Activated CD4-positive, alpha-beta T cell treated with anti-CD3 and anti-CD28 coated beads for 36 hours (primary cell): ENCODE data around the gene RTP3. TPM values are rescaled to one million over a fixed set of nuclear protein-coding genes. Genes with fewer than 3 reads are reported as not detected.
"Not testable (repeated sequence)": the region's sequence is repeated elsewhere in the genome, so short reads cannot be mapped to it uniquely, and the experiment has no call there.

Experiments
- ATAC-seq: fragments of 200-7000 bp; cut with Tn5 transposase; one replicate; pipeline ENCODE4 v1.10.0; 2021; ENCODE audit warnings: mild to moderate bottlenecking, moderate library complexity
- CTCF ChIA-PET: fragments of 350-600 bp; sonication (Branson Sonifier 250); formaldehyde crosslinking; loops from one replicate; lab custom pipeline; 2021; ENCODE audit warnings: antibody characterized with exemption; lab: Charles Lee
- POLR2A ChIA-PET: fragments of 350-600 bp; sonication (Branson Sonifier 250); formaldehyde crosslinking; loops from one replicate; lab custom pipeline; 2021; ENCODE audit warnings: antibody characterized with exemption, inconsistent platforms; lab: Charles Lee
- DNase-seq: peaks from one replicate; pipeline ENCODE4 v3.0.0-alpha.2; 2020
- H3K27ac Mint-ChIP-seq: one replicate; pipeline ENCODE4 v1.8.0; 2021; ENCODE audit warnings: mixed read lengths
- H3K27me3 Mint-ChIP-seq: one replicate; pipeline ENCODE4 v1.8.0; 2021; ENCODE audit warnings: mixed read lengths
- H3K36me3 Mint-ChIP-seq: one replicate; pipeline ENCODE4 v1.8.0; 2021; ENCODE audit warnings: low read depth, mixed read lengths
- H3K4me1 Mint-ChIP-seq: one replicate; pipeline ENCODE4 v1.8.0; 2021; ENCODE audit warnings: mixed read lengths
- H3K4me3 Mint-ChIP-seq: one replicate; pipeline ENCODE4 v1.8.0; 2021; ENCODE audit warnings: mild to moderate bottlenecking, moderate library complexity, mixed read lengths
- H3K9me3 Mint-ChIP-seq: one replicate; pipeline ENCODE4 v1.8.0; 2021; ENCODE audit warnings: low read depth, mixed read lengths
- intact Hi-C, 2 experiments: fragments of 100-400 bp; cut with DNase I in 1 of 2; cut with micrococcal nuclease in 1 of 2; formaldehyde crosslinking; loops; one replicate each; pipeline versions ENCODE4 v1.14.2 to v1.15.1; 2022 to 2024; cut with DNase I, micrococcal nuclease
- total RNA-seq, 2 experiments: library from RNA; stranded (reverse); gene quantifications; one replicate each; pipeline ENCODE4 v1.2.3, GENCODE V29; 2021

Gene RTP3
- total RNA-seq, 2 experiments from 2014 or later = not detected

DNA sequence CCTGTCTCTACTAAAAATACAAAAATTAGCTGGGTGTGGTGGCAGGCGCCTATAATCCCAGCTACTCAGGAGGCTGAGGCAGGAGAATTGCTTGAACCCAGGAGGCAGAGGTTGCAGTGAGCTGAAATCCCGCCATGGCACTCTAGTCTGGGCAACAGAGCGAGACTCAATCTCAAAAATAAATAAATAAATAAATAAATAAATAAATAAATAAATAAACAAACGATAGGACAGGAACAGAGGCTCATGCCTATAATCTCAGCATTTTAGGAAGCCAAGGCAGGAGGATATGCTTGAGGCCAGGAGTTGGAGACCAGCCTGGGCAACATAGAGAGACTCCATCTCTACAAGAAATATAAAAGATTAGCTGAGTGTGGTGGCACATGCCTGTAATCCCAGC, 24.4 kb downstream of the RTP3 start:
- H3K4me3 Mint-ChIP-seq, H3K36me3 Mint-ChIP-seq, POLR2A ChIA-PET, DNase-seq, intact Hi-C loops, H3K27ac Mint-ChIP-seq, ATAC-seq, H3K27me3 Mint-ChIP-seq, H3K4me1 Mint-ChIP-seq, H3K9me3 Mint-ChIP-seq: not testable (repeated sequence)
- CTCF ChIA-PET = interaction anchor here (1.0 to 1.6 kb wide), 2 partner anchors 15 to 19 kb away, joined by 3 read pairs; no protein-coding TSS in a partner anchor

DNA sequence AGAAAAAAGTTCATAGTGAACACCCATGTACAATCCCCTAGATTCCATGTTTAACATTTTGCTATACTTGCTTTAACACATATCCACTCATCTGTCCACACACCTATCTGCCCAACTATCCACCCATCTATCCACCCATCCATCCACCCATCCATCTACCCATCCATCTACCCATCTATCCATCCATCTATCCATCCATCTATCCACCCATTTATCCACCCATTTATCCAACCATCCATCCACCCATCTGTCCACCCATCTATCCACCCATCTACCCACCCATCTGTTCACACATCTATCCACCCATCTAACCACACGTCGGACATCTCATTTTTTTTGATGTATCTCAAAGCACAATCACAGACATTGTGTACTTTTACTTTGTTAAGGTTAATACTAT, 25.8 kb downstream of the RTP3 start:
- CTCF ChIA-PET = no interaction called here
- POLR2A ChIA-PET = no interaction called here

DNA sequence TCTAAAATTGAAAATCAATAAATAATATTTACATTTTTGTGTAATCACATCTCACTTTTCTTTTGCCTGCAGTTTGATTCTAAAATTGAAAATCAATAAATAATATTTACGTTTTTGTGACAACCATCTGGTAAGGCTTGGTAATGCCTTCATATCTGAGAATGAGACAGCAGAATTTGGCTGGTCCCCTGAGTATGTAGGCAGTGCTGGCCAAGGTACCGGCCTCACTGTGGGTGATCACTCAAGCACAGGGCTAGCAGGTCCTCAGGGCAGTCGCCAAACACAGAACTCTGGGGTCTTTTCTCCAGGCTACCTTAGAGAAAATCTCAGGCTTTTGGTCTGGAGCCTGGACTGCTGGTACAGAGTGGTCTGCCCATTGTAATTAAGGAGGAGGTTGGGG, 26.2 kb downstream of the RTP3 start:
- no peaks in the 10 kb centered on the region for H3K9me3 Mint-ChIP-seq
- intact Hi-C loops = no loop called here
- H3K36me3 Mint-ChIP-seq = no peaks in the 10 kb centered on the region
- DNase-seq (no peak), ATAC-seq (no peak)
- H3K27me3 Mint-ChIP-seq = no peaks in the 10 kb centered on the region
- no peaks in the 10 kb centered on the region for H3K4me1 Mint-ChIP-seq
- no peak overlapping the region for H3K27ac Mint-ChIP-seq
- H3K4me3 Mint-ChIP-seq = no peak overlapping the region
- ChIA-PET CTCF (no interaction called here), POLR2A (no interaction called here)

More for the DNA sequence above, 25.8 kb downstream of the RTP3 start:
- no peaks in the 10 kb centered on the region for H3K36me3 Mint-ChIP-seq
- no peaks in the 10 kb centered on the region for H3K9me3 Mint-ChIP-seq
- no peaks in the 10 kb centered on the region for H3K27me3 Mint-ChIP-seq
- H3K4me3 Mint-ChIP-seq = no peak overlapping the region
- ATAC-seq (no peak), DNase-seq (no peak)
- H3K27ac Mint-ChIP-seq = no peak overlapping the region
- no peaks in the 10 kb centered on the region for H3K4me1 Mint-ChIP-seq
- intact Hi-C loops = no loop called here

DNA sequence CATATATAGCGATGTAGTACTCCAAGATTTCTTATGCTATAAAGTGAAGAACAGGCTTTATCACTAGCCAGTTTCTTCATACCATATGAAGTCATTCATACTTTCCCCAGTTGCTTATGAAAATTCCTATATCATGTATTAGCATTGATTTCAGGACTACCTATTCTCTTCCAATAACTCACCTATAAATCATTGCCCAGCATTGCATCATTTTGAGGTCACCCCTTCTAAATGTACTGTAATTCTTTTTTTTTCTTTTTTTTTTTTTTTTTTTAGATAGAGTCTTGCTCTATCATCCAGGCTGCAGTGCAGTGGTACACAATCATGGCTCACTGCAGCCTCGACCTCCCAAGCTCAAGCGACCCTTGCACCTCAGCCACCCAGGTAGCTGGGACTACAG, 27.1 kb downstream of the RTP3 start:
- no peaks in the 10 kb centered on the region for H3K36me3 Mint-ChIP-seq
- ChIA-PET POLR2A (no interaction called here), CTCF (interaction anchor here (1.5 kb wide), 1 partner anchor 37 kb away, joined by 5 read pairs; no protein-coding TSS in a partner anchor)
- H3K9me3 Mint-ChIP-seq = no peaks in the 10 kb centered on the region
- intact Hi-C loops = no loop called here
- H3K27ac Mint-ChIP-seq = no peak overlapping the region
- no peak overlapping the region for H3K4me3 Mint-ChIP-seq
- DNase-seq (no peak), ATAC-seq (no peak)
- no peaks in the 10 kb centered on the region for H3K27me3 Mint-ChIP-seq
- no peaks in the 10 kb centered on the region for H3K4me1 Mint-ChIP-seq

DNA sequence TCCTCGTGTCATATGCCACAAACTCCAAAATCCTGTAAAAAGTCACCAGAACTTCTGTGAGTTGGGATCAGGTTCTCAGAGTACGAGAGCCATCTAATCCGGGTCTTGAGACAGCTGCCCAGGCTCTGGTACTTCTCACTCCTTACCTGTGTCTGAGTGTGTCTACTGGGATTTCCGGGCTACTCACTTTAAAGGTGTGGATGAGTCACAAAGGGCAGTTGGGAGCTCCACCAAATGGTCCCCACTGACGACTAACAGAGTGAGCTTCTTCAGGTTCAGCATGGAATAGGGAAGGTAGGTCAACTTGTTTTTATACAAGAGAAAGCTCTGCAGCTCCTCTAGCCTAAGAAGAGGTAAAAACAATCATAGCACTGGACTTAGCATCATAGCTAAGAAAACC, 29.5 kb downstream of the RTP3 start:
- Mint-ChIP-seq H3K27me3 (no peaks in the 10 kb centered on the region), H3K36me3 (no peaks in the 10 kb centered on the region), H3K4me1 (no peaks in the 10 kb centered on the region), H3K4me3 (no peak overlapping the region), H3K9me3 (no peaks in the 10 kb centered on the region), H3K27ac (no peak overlapping the region)
- no peak for ATAC-seq
- CTCF ChIA-PET = interaction anchor here (0.6 to 0.9 kb wide), 3 partner anchors 13 to 103 kb away, joined by 3 to 4 read pairs (median 3); no protein-coding TSS in a partner anchor
- intact Hi-C loops = no loop called here
- DNase-seq = no peak
- POLR2A ChIA-PET = no interaction called here

DNA sequence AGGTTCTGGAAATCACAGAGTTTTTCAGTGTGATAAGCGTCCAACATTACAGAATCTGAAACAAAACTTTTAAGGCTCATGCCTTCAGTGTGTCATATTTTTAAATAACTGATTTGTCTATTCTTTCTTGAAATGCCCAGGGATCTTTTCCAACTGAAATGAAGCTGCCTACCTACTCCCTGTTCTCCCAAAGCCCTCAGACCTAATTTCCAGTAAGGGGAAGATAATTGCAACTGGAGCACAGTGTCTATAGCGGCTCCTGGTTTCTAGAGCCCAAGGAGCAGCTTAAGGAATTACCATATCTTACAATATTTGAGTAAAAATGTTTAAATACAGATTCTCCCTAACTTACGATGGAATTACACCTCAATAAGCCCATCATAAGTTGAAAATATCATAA, 35.3 kb downstream of the RTP3 start:
- Mint-ChIP-seq H3K4me1 (peaks cover 26% of the 10 kb centered on the region), H3K27ac (no peak overlapping the region), H3K9me3 (no peaks in the 10 kb centered on the region), H3K27me3 (no peaks in the 10 kb centered on the region), H3K4me3 (no peak overlapping the region), H3K36me3 (no peaks in the 10 kb centered on the region)
- intact Hi-C loops = no loop called here
- CTCF ChIA-PET = interaction anchor here (1.3 kb wide), 1 partner anchor 44 kb away, joined by 7 read pairs; no protein-coding TSS in a partner anchor
- ATAC-seq (no peak), DNase-seq (no peak)
- POLR2A ChIA-PET = no interaction called here

DNA sequence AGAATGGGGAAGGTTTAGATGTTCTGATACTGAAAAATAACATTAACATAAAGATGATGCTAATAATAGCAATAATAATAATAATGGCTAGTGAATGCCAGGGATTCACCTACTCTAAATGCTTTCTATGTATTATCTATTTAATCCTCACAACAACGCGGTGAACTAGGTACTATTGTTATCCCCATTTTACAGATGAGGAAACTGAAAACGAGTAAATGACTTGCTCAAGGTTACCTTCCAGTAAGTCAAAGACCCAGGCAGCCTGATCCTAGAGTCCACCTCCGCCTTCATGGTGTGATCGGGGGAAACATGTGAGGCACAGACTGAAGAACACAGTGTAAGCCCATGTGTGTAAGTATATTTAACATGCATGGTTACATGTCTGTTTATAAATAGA, 38.0 kb downstream of the RTP3 start:
- Mint-ChIP-seq H3K9me3 (no peaks in the 10 kb centered on the region), H3K36me3 (no peaks in the 10 kb centered on the region), H3K4me1 (peaks cover 50% of the 10 kb centered on the region), H3K4me3 (no peak overlapping the region), H3K27me3 (no peaks in the 10 kb centered on the region), H3K27ac (no peak overlapping the region)
- no peak for DNase-seq
- ChIA-PET CTCF (no interaction called here), POLR2A (no interaction called here)
- intact Hi-C loops = loop anchor here (5.0 kb wide), 3 partner anchors 33 to 558 kb away; no protein-coding TSS in a partner anchor
- ATAC-seq = no peak

DNA sequence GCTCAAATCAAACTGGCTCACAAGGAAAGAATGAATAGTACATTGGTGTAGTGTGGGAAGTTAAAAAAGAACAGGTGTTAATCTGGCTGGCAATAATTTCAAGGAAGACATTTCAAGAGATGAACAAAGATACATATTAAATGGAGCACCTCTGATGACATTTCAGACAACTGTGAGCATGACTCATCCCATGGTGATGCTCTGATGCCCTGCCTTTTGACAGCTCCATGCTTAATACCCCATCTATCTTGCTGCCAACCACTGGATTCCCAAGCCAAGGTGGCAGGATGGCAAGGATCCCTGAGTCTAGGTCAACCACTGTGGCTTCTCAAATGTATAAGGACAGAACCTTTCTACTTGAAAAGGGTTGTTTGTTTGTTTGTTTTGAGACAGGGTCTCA, 39.0 kb downstream of the RTP3 start:
- ATAC-seq (no peak), DNase-seq (no peak)
- no peaks in the 10 kb centered on the region for H3K36me3 Mint-ChIP-seq
- ChIA-PET CTCF (interaction anchor here (1.0 kb wide), 1 partner anchor 48 kb away, joined by 7 read pairs; no protein-coding TSS in a partner anchor), POLR2A (no interaction called here)
- H3K4me1 Mint-ChIP-seq = peaks cover 53% of the 10 kb centered on the region
- intact Hi-C loops = loop anchor here (5.0 kb wide), 3 partner anchors 34 to 559 kb away; no protein-coding TSS in a partner anchor
- H3K9me3 Mint-ChIP-seq = no peaks in the 10 kb centered on the region
- no peaks in the 10 kb centered on the region for H3K27me3 Mint-ChIP-seq
- no peak overlapping the region for H3K27ac Mint-ChIP-seq
- H3K4me3 Mint-ChIP-seq = no peak overlapping the region

DNA sequence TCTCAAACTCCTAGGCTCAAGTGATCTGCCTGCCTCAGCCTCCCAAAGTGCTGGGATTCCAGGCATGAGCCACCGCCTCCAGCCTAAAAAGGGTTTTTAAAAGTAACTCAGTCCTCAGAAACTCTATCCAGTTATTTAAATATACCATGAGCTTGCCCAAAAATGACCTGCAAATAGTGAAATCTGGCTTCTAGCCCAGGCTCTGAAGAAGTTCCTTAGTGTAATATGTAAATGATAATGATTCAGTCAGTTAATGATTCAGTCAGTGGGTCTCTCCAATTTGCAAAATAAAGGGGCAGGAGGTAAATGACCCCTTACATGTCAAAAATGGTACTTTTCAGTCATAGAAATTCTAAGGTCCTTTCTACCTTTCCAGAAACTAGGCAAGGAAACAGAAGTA, 39.5 kb downstream of the RTP3 start:
- no peak overlapping the region for H3K4me3 Mint-ChIP-seq
- DNase-seq (no peak), ATAC-seq (no peak)
- intact Hi-C loops = loop anchor here (5.0 kb wide), 3 partner anchors 35 to 560 kb away; no protein-coding TSS in a partner anchor
- peaks cover 59% of the 10 kb centered on the region for H3K4me1 Mint-ChIP-seq
- no peaks in the 10 kb centered on the region for H3K36me3 Mint-ChIP-seq
- no peaks in the 10 kb centered on the region for H3K27me3 Mint-ChIP-seq
- H3K27ac Mint-ChIP-seq = no peak overlapping the region
- no peaks in the 10 kb centered on the region for H3K9me3 Mint-ChIP-seq
- POLR2A ChIA-PET = no interaction called here
- CTCF ChIA-PET = interaction anchor here (1.0 kb wide), 2 partner anchors 15 to 49 kb away, joined by 3 to 7 read pairs; no protein-coding TSS in a partner anchor

DNA sequence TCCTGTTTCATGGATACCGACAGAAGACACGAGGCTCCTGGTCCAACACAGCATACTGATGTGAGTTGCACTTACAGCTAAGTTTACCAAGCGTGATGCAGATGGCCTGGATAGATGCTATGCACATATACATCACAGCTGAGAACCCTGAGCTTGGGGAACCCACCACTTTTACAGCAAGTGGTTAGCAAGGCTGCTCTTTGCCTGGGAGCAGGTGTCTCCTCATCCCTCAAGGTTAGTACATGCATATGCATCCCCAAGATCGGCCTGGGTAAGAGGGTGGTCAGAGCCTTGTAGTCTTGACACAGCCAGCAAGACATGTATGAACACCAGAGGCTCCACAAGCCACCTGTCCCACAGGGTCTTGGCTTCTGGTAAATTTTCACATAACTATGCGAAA, 40.0 kb downstream of the RTP3 start:
- H3K27me3 Mint-ChIP-seq = no peaks in the 10 kb centered on the region
- H3K27ac Mint-ChIP-seq = peak overlapping the region; percentile 47
- no peaks in the 10 kb centered on the region for H3K36me3 Mint-ChIP-seq
- intact Hi-C loops = loop anchor here (2.0 to 5.0 kb wide), 4 partner anchors 35 to 560 kb away; no protein-coding TSS in a partner anchor
- POLR2A ChIA-PET = no interaction called here
- CTCF ChIA-PET = interaction anchor here (1.0 to 2.5 kb wide), 3 partner anchors 15 to 49 kb away, joined by 3 to 25 read pairs (median 7); no protein-coding TSS in a partner anchor
- H3K9me3 Mint-ChIP-seq = no peaks in the 10 kb centered on the region
- ATAC-seq = no peak
- H3K4me1 Mint-ChIP-seq = peaks cover 62% of the 10 kb centered on the region
- H3K4me3 Mint-ChIP-seq = peak overlapping the region; percentile 54
- DNase-seq = no peak

DNA sequence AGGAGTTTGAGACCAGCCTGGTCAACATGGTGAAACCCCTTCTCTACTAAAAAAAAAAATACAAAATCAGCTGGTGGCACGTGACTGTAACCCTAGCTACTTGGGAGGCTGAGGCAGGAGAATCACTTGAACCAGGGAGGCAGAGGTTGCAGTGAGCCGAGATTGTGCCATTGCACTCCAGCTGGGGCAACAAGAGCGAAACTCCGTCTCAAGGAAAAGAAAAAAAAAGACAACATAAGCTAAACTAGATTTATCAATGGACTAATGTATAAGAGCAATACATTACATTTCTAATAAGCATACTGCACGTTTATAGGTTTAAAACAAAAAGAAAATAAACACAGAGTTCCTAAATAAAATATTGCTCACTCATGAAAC, 40.6 kb downstream of the RTP3 start:
- not testable (repeated sequence) for H3K27me3 Mint-ChIP-seq, ATAC-seq, H3K36me3 Mint-ChIP-seq, H3K9me3 Mint-ChIP-seq, DNase-seq
- Mint-ChIP-seq H3K4me3 (peak overlapping the region; percentile 54), H3K27ac (peak overlapping the region; percentile 83), H3K4me1 (peaks cover 60% of the 10 kb centered on the region)
- ChIA-PET CTCF (interaction anchor here (0.9 to 2.5 kb wide), 5 partner anchors 9 to 91 kb away, joined by 3 to 25 read pairs (median 4); no protein-coding TSS in a partner anchor), POLR2A (interaction anchor here (0.9 to 1.0 kb wide), 2 partner anchors 23 to 169 kb away, joined by 3 read pairs; no protein-coding TSS in a partner anchor)
- intact Hi-C loops = loop anchor here (2.0 to 5.0 kb wide), 4 partner anchors 36 to 561 kb away; no protein-coding TSS in a partner anchor
